Stimulated activated CD4-positive, alpha-beta T cell treated with anti-CD3 and anti-CD28 coated beads, Interleukin-1b, Interleukin-23, amount 100 ng/mL, for 1 hour (primary cell): ENCODE data around the gene ABAT.

Source experiments
- DNase-seq, 2 donors: peaks; one replicate each; pipeline ENCODE4 v3.0.0-alpha.2; 2020; ENCODE audit warnings: low read depth in 2 of 2

Gene ABAT

DNA sequence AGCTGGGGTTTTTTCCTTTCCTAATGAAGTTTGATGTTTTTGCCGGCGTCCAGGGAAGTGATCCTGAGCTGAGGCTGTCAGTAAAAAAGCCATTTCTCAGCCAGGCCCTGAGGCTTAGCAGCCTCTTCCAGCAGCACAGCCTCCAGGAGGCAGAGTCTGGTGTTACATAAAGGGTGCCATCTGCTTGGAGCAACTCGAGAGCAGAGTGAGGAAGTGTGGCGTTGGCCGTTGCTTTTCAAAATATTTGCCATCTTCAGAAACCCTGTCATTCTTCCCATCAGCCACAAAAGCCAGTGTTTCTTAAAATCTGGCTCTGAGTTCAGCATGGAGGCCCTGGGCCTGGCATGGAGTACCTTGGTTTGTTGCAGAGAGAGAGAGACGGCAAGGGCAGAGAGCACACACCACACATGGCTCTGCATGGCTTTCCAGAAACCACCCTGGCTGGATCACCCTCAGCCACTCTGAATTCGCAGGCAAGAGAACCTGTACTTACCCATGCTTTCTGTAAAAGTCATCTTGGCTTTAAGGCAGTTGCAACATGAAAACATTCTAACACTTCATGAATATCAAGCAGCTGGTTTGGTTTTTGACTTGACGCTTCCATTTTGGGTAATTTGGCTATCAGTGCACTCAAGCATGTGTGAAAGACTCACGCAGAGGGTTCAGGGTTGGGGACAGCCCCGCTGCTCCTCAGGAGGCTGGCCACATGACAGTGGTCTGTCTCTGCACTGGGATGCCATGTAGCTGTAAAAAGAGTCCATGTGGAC lies 144.3 kb downstream of the ABAT start:
- no peak for DNase-seq

DNA sequence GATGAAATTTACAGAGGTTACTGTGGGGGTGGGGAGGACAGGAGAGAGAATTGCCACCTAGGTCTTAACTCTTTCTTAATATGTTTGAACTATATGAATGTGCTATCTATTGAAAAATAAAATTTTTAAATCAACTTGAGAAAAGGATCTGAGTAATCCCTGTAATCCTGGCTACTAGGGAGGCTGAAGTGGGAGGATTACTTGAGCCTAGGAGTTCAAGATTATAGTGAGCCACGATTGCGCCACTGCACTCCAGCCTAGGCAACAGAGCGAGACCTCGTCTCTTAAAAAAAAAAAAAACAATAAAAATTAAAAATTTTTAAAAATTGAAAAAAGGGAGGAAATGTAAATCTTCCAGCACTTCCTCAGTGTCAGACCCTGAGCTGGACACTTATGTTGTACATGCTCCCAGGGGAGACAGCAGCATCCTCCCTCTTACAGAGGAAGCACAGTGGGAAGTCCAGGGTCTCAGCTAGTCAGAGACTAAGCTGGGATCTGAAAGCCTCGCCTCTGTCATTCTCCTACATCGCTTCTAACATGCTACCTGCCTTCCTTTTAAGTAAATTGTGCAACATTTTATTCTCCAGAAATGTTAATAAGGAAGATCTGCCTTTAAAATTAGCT lies 145.1 kb downstream of the ABAT start:
- no peak for DNase-seq

DNA sequence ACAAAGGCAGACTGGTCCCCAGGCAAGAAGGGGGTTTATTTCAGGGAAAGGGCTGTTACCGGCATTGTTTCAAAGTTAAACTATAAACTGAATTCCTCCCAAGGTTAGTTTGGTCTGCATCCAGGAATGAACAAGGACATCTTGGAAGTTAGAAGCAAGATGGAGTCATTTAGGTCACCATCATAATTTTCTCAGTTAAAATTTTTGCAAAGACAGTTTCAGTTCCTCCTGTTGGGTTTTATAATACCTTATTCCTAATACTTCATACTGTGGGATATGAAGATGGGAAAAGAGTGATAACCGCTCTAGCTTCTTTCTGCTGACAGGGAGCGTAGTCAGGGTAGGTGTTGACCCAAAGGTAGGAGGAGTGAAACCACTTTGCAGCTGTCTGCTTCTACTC lies 148.0 kb downstream of the ABAT start:
- no peak for DNase-seq

DNA sequence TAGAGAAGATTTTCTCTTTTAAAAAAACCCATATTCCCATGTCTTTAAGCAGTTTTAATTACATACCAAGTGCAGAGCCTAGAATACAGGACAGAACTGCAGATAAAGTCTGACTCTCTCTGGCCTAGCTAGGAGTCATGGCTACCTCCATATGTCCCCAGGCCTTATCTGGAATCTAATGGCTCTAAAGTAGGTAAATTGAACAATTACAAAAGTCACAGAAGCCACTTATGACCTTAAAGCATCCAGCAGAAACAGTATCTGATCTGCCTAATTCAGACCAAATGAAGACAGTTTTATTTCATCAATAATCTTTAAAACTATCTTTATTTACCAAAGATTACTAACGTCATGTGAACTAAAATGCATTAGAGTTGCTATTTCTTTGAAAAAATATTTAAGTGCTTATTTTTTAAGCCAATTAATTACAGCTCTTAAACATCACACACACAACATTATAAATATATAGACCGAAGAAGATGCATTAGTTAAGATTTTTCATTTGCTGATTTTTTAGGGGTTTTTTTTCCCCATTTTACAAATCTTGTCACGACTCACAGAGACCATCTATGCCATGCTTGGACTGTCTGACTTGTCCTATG lies 152.0 kb downstream of the ABAT start:
- DNase-seq = no peak

DNA sequence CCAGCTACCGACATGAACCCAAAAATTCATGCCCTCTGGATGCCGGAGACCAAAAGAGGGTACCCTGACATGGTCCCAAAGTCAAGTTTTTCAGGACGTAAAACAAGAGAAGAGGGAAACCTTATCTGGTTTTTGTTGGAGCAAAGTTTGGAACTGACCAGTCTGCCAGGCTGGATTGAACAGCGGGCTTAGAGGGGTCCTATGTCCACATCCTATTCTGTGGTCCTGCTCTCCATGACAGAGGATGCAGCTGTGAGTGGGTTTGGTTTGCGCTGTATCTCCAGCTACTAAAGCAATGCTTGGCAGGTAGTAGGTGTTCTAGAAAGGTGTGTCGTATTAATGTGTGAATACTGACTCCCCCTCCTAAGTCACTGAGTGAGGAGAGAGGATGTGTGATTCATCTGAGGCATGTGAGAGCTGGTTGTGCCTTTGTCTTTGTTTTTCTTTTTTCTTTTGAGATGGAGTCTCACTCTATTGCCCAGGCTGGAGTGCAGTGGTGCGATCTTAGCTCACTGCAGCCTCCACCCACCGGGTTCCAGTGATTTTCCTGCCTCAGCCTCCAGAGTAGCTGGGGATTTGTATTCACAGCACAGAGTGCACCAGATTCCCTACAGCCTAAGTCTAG lies 154.2 kb downstream of the ABAT start:
- no peak for DNase-seq

DNA sequence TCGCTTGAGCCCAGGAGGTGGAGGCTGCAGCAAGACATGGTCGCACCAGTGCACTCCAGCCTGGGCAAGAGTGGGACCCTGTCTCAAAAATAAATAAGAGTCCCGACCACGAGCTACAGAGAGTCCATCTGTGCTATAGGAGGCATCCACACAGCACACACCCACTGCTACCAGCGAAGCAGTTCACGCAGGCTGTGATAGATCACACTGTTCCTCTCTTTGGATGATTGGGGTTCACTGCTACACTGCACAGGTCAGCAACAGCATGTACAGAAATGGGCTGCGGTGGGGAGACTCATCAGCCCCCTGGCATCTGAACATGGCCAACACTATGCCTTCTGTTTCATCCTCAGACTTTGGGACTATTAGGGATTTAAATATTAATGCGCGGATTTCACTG lies 157.0 kb downstream of the ABAT start:
- no peak for DNase-seq

DNA sequence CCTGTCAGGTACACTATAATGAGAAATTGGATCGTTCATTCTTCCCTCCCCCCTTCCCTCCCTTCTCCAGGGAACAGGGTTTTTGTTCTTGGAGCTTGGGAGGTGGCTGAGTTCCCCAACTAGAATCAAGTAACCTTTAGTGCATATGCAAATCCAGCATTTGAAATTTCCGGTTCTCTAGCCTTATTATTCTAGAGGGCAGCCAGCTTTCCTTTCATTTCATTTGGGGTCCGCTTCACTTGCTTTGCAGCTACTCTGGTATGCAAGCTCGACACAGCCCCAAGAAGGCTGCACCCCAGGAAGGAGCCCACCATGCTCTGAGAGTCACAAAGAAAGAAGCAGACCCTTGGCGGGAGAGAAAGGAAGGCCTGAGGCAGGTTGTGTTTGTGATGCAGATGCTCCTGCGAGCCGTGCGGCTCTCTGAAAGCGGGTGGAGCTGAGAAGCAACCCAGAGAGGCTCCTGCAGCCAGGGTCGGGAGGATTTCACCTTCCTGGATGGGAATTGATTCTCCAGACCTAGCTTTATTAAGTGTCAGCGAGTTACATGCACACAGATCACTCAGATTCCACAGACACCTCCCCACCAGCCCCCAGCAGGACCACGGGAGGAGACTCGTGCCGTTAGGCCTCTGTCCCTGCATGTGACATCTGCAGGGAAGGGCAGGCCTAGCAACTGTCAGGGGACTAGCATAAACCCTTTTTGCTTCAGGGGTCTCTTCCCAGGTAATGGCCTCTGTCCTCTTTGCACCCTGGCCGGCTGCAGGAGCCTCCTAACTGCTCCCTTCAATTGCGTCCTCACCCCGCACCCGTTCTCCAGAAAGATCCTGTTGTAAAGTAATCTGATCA lies 157.7 kb downstream of the ABAT start:
- no peak for DNase-seq

DNA sequence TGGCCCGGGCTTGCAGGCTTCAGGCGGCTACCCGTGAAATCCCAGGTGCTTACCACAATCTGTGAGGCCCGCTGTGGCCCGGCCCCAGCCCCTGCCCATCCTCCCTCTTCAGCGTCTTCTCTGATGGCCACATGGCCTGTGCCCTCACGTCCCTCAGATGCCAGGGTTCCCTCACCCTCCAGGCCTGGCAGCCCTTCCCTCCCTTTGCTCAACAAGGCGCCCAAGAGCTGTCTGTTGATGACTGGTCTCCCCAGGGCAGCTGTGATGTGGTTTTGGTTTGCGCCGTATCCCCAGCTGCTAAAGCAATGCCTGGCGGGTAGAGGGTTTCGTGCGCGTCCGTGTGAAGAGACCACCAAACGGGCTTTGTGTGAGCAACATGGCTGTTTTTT lies 158.3 kb downstream of the ABAT start:
- DNase-seq = no peak
